CD14-positive monocyte (primary cell): Measurements from ENCODE around the gene KEAP1. TPM values are rescaled to one million over a fixed set of nuclear protein-coding genes. Genes with fewer than 3 reads are reported as not detected.

Experiments
- DNase-seq, 3 donors: peaks; one replicate each; pipeline ENCODE4 v3.0.0-alpha.2; 2011 to 2022
- H2AFZ ChIP-seq: 2 replicates; pipeline ENCODE4 v1.6.0; 2012; ENCODE audit warnings: mild to moderate bottlenecking, low read depth, low read length, inconsistent platforms; ENCODE audit not compliant: insufficient read depth, poor library complexity, severe bottlenecking
- H3K27ac ChIP-seq, 2 donors: 1 replicate in 1 of 2; 2 replicates in 1 of 2; pipeline ENCODE4 v1.5.1; 2012 to 2013; ENCODE audit warnings: low read length in 2 of 2, control low read depth in 1 of 2, inconsistent platforms in 1 of 2, low read depth in 1 of 2, mild to moderate bottlenecking in 1 of 2
- H3K27me3 ChIP-seq, 2 donors: one replicate each; pipeline versions ENCODE4 v1.6.0 to v1.6.1; 2011 to 2013; ENCODE audit warnings: low read length in 2 of 2; ENCODE audit not compliant: control insufficient read depth in 2 of 2, insufficient read depth in 2 of 2
- H3K36me3 ChIP-seq, 2 donors: replicated peaks in 1 of 2; 1 replicate in 1 of 2; 2 replicates in 1 of 2; pipeline versions ENCODE4 v1.5.1 to v1.6.1; 2012 to 2013; ENCODE audit warnings: low read length in 2 of 2, control low read depth in 1 of 2, inconsistent platforms in 1 of 2, mild to moderate bottlenecking in 1 of 2; ENCODE audit not compliant: insufficient read depth in 2 of 2, control insufficient read depth in 1 of 2
- H3K4me1 ChIP-seq, 2 donors: 1 replicate in 1 of 2; 2 replicates in 1 of 2; pipeline versions ENCODE4 v1.5.1 to v1.6.1; 2012 to 2013; ENCODE audit warnings: low read length in 2 of 2, control low read depth in 1 of 2, inconsistent platforms in 1 of 2, mild to moderate bottlenecking in 1 of 2, moderate library complexity in 1 of 2; ENCODE audit not compliant: insufficient read depth in 2 of 2, control insufficient read depth in 1 of 2
- H3K4me2 ChIP-seq: replicated peaks from 2 replicates; pipeline ENCODE3; 2012; ENCODE audit warnings: low read length, moderate library complexity, mild to moderate bottlenecking; ENCODE audit not compliant: poor library complexity, severe bottlenecking; ENCODE audit errors: extremely low read depth
- H3K4me3 ChIP-seq, 3 experiments: fragments of 200-600 bp in 1 of 3; sonication (generic) in 1 of 3; replicated peaks in 1 of 3; 1 replicate in 2 of 3; 2 replicates in 1 of 3; pipeline ENCODE4 v1.5.1; 2011 to 2013; ENCODE audit warnings: low read length in 3 of 3, mild to moderate bottlenecking in 3 of 3, control low read depth in 2 of 3, low read depth in 2 of 3, inconsistent platforms in 1 of 3, moderate library complexity in 1 of 3
- H3K79me2 ChIP-seq: 2 replicates; pipeline ENCODE4 v1.6.0; 2012; ENCODE audit warnings: mild to moderate bottlenecking, control low read depth, inconsistent platforms, low read length, moderate library complexity; ENCODE audit not compliant: insufficient read depth
- H3K9ac ChIP-seq: 2 replicates; pipeline ENCODE4 v1.6.0; 2017; ENCODE audit warnings: low read length, mild to moderate bottlenecking; ENCODE audit not compliant: insufficient read depth, poor library complexity, severe bottlenecking
- H3K9me3 ChIP-seq, 2 donors: replicated peaks in 1 of 2; 1 replicate in 1 of 2; 2 replicates in 1 of 2; pipeline versions ENCODE4 v1.5.1 to v1.6.1; 2012 to 2013; ENCODE audit warnings: low read length in 2 of 2, control low read depth in 1 of 2; ENCODE audit not compliant: control insufficient read depth in 1 of 2, insufficient read depth in 1 of 2
- H4K20me1 ChIP-seq: 2 replicates; pipeline ENCODE4 v1.6.0; 2012; ENCODE audit warnings: mild to moderate bottlenecking, low read length, control low read depth, moderate library complexity; ENCODE audit not compliant: insufficient read depth
- H3K27ac Mint-ChIP-seq, 7 donors: one replicate each; pipeline ENCODE4 v1.8.0; 2020; ENCODE audit warnings: mild to moderate bottlenecking in 7 of 7, mixed read lengths in 7 of 7, moderate library complexity in 6 of 7, inconsistent platforms in 2 of 7
- H3K27me3 Mint-ChIP-seq, 3 donors: one replicate each; pipeline ENCODE4 v1.8.0; 2021 to 2022; ENCODE audit warnings: low read depth in 3 of 3, mild to moderate bottlenecking in 3 of 3, mixed read lengths in 3 of 3, moderate library complexity in 3 of 3, inconsistent platforms in 1 of 3
- H3K36me3 Mint-ChIP-seq, 2 donors: one replicate each; pipeline ENCODE4 v1.8.0; 2020; ENCODE audit warnings: mixed read lengths in 2 of 2, inconsistent platforms in 1 of 2, mild to moderate bottlenecking in 1 of 2
- H3K4me1 Mint-ChIP-seq: one replicate; pipeline ENCODE4 v1.8.0; 2020; ENCODE audit warnings: mild to moderate bottlenecking, mixed read lengths
- H3K4me3 Mint-ChIP-seq, 2 donors: one replicate each; pipeline ENCODE4 v1.8.0; 2020; ENCODE audit warnings: mild to moderate bottlenecking in 2 of 2, mixed read lengths in 2 of 2, moderate library complexity in 1 of 2
- H3K9me3 Mint-ChIP-seq, 7 donors: one replicate each; pipeline ENCODE4 v1.8.0; 2020 to 2022; ENCODE audit warnings: mixed read lengths in 7 of 7, mild to moderate bottlenecking in 6 of 7, moderate library complexity in 6 of 7, inconsistent platforms in 2 of 7
- CTCF ChIP-seq: fragments of 200-600 bp; IDR thresholded peaks from one replicate; pipeline ENCODE4 v1.8.0; 2022; ENCODE audit warnings: antibody characterized with exemption, mild to moderate bottlenecking
- WGBS: methylation state at CpG from one replicate; pipeline ENCODE4 v1.1.5; 2013; ENCODE audit warnings: missing lambda C conversion rate; ENCODE audit not compliant: insufficient coverage; 5-methylcytosine and 5-hydroxymethylcytosine counted together
- intact Hi-C, 2 donors: fragments of 100-400 bp; cut with micrococcal nuclease; formaldehyde crosslinking; loops; one replicate each; pipeline versions ENCODE4 v1.15.0 to v1.15.1; 2023
- polyA plus RNA-seq, 3 donors: library from polyadenylated mRNA; depleted of rRNA in 1 of 3; unstranded in 2 of 3; stranded (reverse) in 1 of 3; fragments of 300-500 nt in 2 of 3; fragments of >200 nt in 1 of 3; fragmentation: Illumina TruSeq in 2 of 3; gene quantifications; 1 replicate in 2 of 3; 2 replicates in 1 of 3; pipeline ENCODE4 v1.2.3, GENCODE V29; 2012 to 2021

The KEAP1 gene
- polyA plus RNA-seq, 3 donors = 26.0 to 32.6 (median 26.1) TPM

DNA sequence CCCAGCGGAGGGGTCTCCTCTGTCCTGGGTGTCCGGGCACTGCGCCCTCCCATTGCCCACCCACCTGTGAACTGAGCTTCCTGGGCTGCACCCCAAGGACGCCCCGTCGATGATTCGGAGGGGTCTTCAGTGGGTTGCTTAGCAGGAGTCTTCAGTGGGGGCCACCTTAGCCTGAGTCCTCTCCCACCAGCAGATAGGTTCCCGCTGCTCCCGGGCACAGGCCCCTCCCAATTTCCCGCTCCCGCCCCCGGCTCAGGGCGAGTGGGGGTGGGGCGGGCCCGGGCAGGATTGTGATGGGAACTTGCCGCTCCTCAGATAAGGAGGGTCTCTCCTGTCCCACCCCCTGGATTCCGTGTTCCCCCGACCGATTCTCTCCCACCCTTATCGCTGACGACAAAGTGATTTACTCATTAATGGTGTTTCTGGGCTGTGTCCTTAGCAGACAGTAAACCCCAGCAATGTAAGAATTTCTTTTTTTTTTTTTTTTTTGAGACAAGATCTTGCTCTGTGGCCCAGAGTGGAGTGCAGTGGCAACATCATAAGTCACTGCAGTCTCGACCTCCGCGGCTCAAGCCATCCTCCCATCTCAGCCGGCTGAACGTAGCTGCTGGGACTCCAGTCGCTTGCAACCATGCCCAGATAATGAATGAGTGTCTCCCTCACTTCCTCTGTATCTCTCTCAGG is 14.7 kb upstream of the KEAP1 start:
- Histone ChIP-seq H3K9me3 (peaks cover 0 to 44% of the 10 kb centered on the region in 2 donors), H3K27me3 (peaks cover 48 to 77% of the 10 kb centered on the region in 2 donors), H2AFZ (no peak overlapping the region), H3K9ac (no peak overlapping the region), H3K79me2 (no peaks in the 10 kb centered on the region), H3K27ac (no peak overlapping the region), H3K36me3 (no peaks in the 10 kb centered on the region), H4K20me1 (no peaks in the 10 kb centered on the region), H3K4me1 (peaks cover 16 to 33% of the 10 kb centered on the region in 2 donors), H3K4me2 (peak overlapping the region; percentile 46), H3K4me3 (no peak overlapping the region)
- no peak for TF ChIP-seq CTCF
- Mint-ChIP-seq H3K9me3 (peaks cover 0 to 24% (median 16%) of the 10 kb centered on the region in 7 donors), H3K4me1 (peaks cover 29% of the 10 kb centered on the region), H3K27me3 (peaks cover 66 to 86% (median 75%) of the 10 kb centered on the region in 3 donors), H3K36me3 (peaks cover 3 to 21% of the 10 kb centered on the region in 2 donors), H3K27ac (peak overlapping the region in 1 of 7 donors; percentile 38), H3K4me3 (peak overlapping the region; percentile 55 to 86)
- DNase-seq = peak in 1 of 3 donors; percentile 7
- intact Hi-C loops = no loop called here
- WGBS = 0% methylated on average over 12 of the region's 27 CpGs

GRCh38 chr19:10517361-10517759 is 14.2 kb upstream of the KEAP1 start, which contains the start of gene S1PR5:
TSS of gene S1PR5 (minus strand) at chr19:10517447. CDS start at chr19:10515011, 2,436 bp downstream.
- Mint-ChIP-seq H3K27me3 (peaks cover 67 to 91% (median 76%) of the 10 kb centered on the region in 3 donors), H3K36me3 (peaks cover 3 to 22% of the 10 kb centered on the region in 2 donors), H3K4me1 (peaks cover 30% of the 10 kb centered on the region), H3K27ac (peak within 1 kb of the TSS in 1 of 7 donors; percentile 38), H3K4me3 (peak within 1 kb of the TSS; percentile 64 to 86), H3K9me3 (peaks cover 0 to 24% (median 16%) of the 10 kb centered on the region in 7 donors)
- Histone ChIP-seq H3K4me2 (peak within 1 kb of the TSS; percentile 46), H3K27ac (no peak within 1 kb of the TSS), H3K79me2 (no peaks in the 10 kb centered on the region), H3K4me1 (peaks cover 18 to 35% of the 10 kb centered on the region in 2 donors), H3K27me3 (peaks cover 50 to 78% of the 10 kb centered on the region in 2 donors), H3K9ac (no peak within 1 kb of the TSS), H2AFZ (no peak within 1 kb of the TSS), H3K9me3 (peaks cover 0 to 44% of the 10 kb centered on the region in 2 donors), H3K4me3 (no peak within 1 kb of the TSS), H4K20me1 (no peaks in the 10 kb centered on the region), H3K36me3 (no peaks in the 10 kb centered on the region)
- TF ChIP-seq CTCF = no peak
- intact Hi-C loops = no loop called here
- DNase-seq = no peak
- WGBS = 3% methylated on average over 39 of the region's 39 CpGs
